AG04449 (cell line): ENCODE data around the gene CDC42EP1.

Experiments
- CTCF ChIA-PET: fragments of 350-600 bp; formaldehyde crosslinking; extraction: SDS; loops from one replicate; lab custom pipeline; 2021; ENCODE audit warnings: antibody characterized with exemption; lab: Yijun Ruan, JAX
- POLR2A ChIA-PET: fragments of 400-600, 350-600 bp; formaldehyde crosslinking; extraction: SDS; loops from one replicate; lab custom pipeline; 2020; ENCODE audit warnings: antibody characterized with exemption, inconsistent platforms; lab: Yijun Ruan, JAX
- DNase-seq: peaks from one replicate; pipeline ENCODE4 v3.0.0-alpha.2; 2010; ENCODE audit warnings: low read depth, low spot score
- H3K4me3 ChIP-seq: 2 replicates; pipeline ENCODE4 v1.5.1; 2011; ENCODE audit warnings: low read depth, mild to moderate bottlenecking, control low read depth, low read length
- TF ChIP-seq, protein P1 (sequence below): IDR thresholded peaks from one replicate; pipeline ENCODE4 v1.5.1; 2011; ENCODE audit warnings: mild to moderate bottlenecking, moderate library complexity, low read length, control low read depth, inconsistent platforms; ENCODE audit not compliant: insufficient read depth; ENCODE audit errors: missing control alignments

Gene CDC42EP1

DNA sequence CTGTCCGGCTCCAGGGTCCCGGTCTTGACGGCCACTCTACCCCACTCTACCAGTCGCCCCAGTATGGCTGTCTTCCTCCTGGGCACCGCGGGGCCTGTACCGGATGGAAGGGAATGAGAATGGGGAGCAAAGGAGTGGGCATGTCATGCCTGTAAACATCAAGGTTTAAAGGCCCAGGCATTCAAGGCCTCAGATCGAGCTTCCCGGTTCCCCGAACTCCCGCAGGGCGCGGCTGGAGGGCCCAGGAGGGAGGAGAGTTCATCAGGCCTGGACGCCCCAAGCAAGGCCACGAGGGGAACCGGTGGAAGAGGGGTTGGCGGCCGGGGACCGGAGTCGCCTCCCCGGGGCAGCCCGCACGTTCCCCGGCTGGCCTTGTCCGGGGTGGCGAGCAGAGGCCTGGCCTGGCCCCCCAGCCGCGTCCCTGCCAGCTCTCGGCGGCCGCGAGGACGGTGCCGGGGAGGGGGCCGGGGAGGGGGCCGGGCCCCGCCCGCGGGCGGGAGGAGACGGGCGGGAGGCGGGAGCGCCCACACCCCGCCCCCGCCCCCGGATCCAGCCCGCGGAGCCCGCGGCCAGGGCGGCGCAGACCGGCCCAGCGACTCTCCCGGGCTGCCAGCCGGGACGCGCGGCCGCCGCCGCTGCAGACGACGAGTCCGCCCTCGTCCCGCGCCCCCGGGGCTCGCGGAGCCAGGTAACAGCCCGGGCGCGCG, at the start of gene CDC42EP1:
Gene CDC42EP1, plus strand, starts transcription at position 580 of the 707 bp plus-strand sequence. CDS start 5,870 bp downstream, outside the sequence.
- CTCF ChIA-PET, result interaction anchor here (1.0 to 22.2 kb wide), 4 partner anchors 8 to 47 kb away, joined by 6 to 728 read pairs (median 41); no protein-coding TSS in a partner anchor
- POLR2A ChIA-PET, result interaction anchor here (1.0 to 2.7 kb wide), 3 partner anchors 11 to 30 kb away, joined by 5 to 12 read pairs (median 6); no protein-coding TSS in a partner anchor
- TF ChIP-seq, protein P1, sequence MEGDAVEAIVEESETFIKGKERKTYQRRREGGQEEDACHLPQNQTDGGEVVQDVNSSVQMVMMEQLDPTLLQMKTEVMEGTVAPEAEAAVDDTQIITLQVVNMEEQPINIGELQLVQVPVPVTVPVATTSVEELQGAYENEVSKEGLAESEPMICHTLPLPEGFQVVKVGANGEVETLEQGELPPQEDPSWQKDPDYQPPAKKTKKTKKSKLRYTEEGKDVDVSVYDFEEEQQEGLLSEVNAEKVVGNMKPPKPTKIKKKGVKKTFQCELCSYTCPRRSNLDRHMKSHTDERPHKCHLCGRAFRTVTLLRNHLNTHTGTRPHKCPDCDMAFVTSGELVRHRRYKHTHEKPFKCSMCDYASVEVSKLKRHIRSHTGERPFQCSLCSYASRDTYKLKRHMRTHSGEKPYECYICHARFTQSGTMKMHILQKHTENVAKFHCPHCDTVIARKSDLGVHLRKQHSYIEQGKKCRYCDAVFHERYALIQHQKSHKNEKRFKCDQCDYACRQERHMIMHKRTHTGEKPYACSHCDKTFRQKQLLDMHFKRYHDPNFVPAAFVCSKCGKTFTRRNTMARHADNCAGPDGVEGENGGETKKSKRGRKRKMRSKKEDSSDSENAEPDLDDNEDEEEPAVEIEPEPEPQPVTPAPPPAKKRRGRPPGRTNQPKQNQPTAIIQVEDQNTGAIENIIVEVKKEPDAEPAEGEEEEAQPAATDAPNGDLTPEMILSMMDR, result no peak
- no peak for DNase-seq
- H3K4me3 ChIP-seq, result peak within 1 kb of the TSS; percentile 82

DNA sequence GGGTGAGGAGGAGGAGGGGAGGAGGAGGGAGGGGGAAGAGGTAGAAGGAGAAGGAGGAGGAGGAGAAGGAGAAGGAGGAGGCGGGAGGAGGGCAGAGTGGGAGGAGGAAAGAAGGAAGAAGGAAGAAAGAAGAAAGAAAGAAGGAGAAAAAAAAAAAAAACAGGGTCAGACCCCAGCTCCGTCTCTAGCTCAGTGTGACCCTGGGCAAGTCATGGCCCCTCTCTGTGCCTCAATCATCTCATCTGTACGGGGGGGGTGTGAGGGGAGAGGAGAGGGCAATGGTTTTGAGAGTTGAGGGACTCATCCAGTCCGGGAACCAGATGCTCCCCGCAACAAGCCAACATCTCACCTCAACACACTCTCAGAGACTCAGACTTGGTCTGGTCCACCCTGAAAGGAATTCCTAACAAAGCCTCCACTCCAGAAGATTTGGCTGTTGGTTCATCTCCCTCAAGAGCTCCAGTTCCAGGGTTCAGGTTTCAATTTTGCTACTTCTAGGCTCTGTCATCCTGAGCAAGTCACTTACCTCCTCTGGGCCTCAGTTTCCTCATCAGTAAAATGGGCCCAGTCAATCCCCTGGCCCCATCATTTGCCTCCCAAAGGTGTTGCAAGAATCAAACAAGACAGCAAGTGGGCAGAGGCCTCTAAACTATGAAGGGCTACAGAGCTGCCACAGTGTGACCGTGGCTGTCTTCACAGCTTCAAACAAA, 48.7 kb upstream of the CDC42EP1 start:
- CTCF ChIA-PET, result interaction anchor here (1.3 to 3.1 kb wide), 3 partner anchors 81 to 96 kb away, joined by 3 to 11 read pairs (median 5); no protein-coding TSS in a partner anchor

GRCh38 chr22:37514526-37515051, 45.7 kb upstream of the CDC42EP1 start:
- H3K4me3 ChIP-seq, result no peak overlapping the region
- DNase-seq, result no peak
- ChIA-PET POLR2A (no interaction called here), CTCF (interaction anchor here (0.8 kb wide), 2 partner anchors 23 to 57 kb away, joined by 3 to 4 read pairs; no protein-coding TSS in a partner anchor)
- TF ChIP-seq, protein P1, result no peak

More for the DNA sequence above, 48.7 kb upstream of the CDC42EP1 start:
- TF ChIP-seq, protein P1, result no peak
- POLR2A ChIA-PET, result interaction anchor here (1.7 kb wide), 1 partner anchor 12 kb away, joined by 7 read pairs; no protein-coding TSS in a partner anchor
- H3K4me3 ChIP-seq, result no peak overlapping the region
- DNase-seq, result no peak

DNA sequence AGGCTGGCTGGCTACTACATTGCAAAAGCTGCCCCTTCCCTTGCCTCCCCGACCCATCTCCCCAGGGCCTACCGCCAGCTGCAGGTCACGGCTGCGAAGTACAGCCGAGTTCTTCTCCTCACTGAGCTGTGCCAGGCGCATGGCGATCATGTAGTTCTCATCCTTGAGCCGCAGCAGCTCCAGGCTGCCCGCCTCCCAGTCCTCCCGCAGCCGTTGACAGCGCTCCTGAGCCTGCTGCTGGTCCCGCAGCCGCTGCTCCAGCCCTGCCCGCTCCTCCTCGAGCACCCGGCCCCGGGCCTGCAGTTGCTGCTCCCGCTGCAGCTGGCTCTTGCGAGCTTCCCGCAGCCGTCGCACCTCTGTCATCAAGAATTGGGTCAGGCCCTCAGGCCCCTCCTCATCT, 44.4 kb upstream of the CDC42EP1 start:
- ChIA-PET CTCF (interaction anchor here (0.8 to 1.5 kb wide), 5 partner anchors 10 to 256 kb away, joined by 3 to 5 read pairs (median 4); no protein-coding TSS in a partner anchor), POLR2A (no interaction called here)
- TF ChIP-seq, protein P1, result no peak
- DNase-seq, result no peak
- no peak overlapping the region for H3K4me3 ChIP-seq

DNA sequence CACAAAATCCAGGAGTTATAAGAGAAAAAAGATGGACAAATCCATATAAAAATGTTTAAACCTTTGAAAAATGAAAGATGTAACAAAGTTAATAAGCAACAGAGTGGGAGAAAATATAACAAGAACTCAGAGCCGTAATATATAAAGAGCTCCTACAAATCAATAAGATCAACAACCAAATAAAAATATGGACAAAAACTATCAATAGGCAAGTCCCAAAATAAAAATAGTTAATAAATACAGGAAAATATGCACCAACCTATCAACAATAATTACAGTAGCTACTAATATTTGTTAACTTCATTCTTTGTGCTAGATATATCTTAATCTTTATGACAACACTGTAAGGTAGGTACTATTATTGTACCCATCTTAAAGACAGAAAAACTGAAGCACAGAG, 43.8 kb upstream of the CDC42EP1 start:
- H3K4me3 ChIP-seq, result no peak overlapping the region
- TF ChIP-seq, protein P1, result no peak
- ChIA-PET POLR2A (no interaction called here), CTCF (interaction anchor here (0.8 to 1.5 kb wide), 4 partner anchors 9 to 91 kb away, joined by 3 to 5 read pairs (median 4); no protein-coding TSS in a partner anchor)
- no peak for DNase-seq
